HG03175 (cell line): Measurements from ENCODE around the gene CCDC81.
"Not testable (repeated sequence)": the region's sequence is repeated elsewhere in the genome, so short reads cannot be mapped to it uniquely, and the experiment has no call there.

Experiments used
- ATAC-seq: cut with Tn5 transposase; IDR thresholded peaks from one replicate; pipeline ENCODE4 v1.9.1; 2021; ENCODE audit warnings: mild to moderate bottlenecking, moderate library complexity; ENCODE audit not compliant: unreplicated experiment

CCDC81 gene

GRCh38 chr11:86386746-86387145 is 12.1 kb downstream of the CCDC81 start:
- ATAC-seq: no peak

GRCh38 chr11:86388198-86388597 is 13.5 kb downstream of the CCDC81 start:
- ATAC-seq: no peak

GRCh38 chr11:86390487-86390886 is 15.8 kb downstream of the CCDC81 start:
- no peak for ATAC-seq

GRCh38 chr11:86395061-86395551 is 20.4 kb downstream of the CCDC81 start:
- ATAC-seq: no peak

- no peak for ATAC-seq
These were observed 21.7 kb downstream of the CCDC81 start for GRCh38 chr11:86396396-86396795.

- ATAC-seq: no peak
These were observed 22.7 kb downstream of the CCDC81 start for GRCh38 chr11:86397351-86397750.

- no peak for ATAC-seq
These were observed 23.4 kb downstream of the CCDC81 start for GRCh38 chr11:86398106-86398505.

GRCh38 chr11:86403458-86403857 is 28.8 kb downstream of the CCDC81 start:
- no peak for ATAC-seq

GRCh38 chr11:86408845-86409244 is 34.2 kb downstream of the CCDC81 start:
- ATAC-seq: no peak

GRCh38 chr11:86414032-86414431 is 39.3 kb downstream of the CCDC81 start:
- ATAC-seq: no peak

- no peak for ATAC-seq
These were observed 40.3 kb downstream of the CCDC81 start for GRCh38 chr11:86415026-86415425.

GRCh38 chr11:86416494-86416893 is 41.8 kb downstream of the CCDC81 start:
- no peak for ATAC-seq

- ATAC-seq: not testable (repeated sequence)
These were observed 42.3 kb downstream of the CCDC81 start for GRCh38 chr11:86416951-86417350.

- no peak for ATAC-seq
These were observed 43.4 kb downstream of the CCDC81 start for GRCh38 chr11:86418106-86418505.

- ATAC-seq: no peak
These were observed 43.8 kb downstream of the CCDC81 start for GRCh38 chr11:86418513-86418912.

- ATAC-seq: no peak
These were observed 44.2 kb downstream of the CCDC81 start for GRCh38 chr11:86418917-86419316.

- no peak for ATAC-seq
These were observed 47.3 kb downstream of the CCDC81 start for GRCh38 chr11:86421946-86422345.

- ATAC-seq: no peak
These were observed 47.7 kb downstream of the CCDC81 start for GRCh38 chr11:86422371-86422770.

GRCh38 chr11:86423488-86423887 is 48.8 kb downstream of the CCDC81 start:
- ATAC-seq: not testable (repeated sequence)

GRCh38 chr11:86427441-86427840 is 52.8 kb downstream of the CCDC81 start:
- ATAC-seq: no peak

- no peak for ATAC-seq
These were observed 56.6 kb downstream of the CCDC81 start for GRCh38 chr11:86431258-86431657.

- not testable (repeated sequence) for ATAC-seq
These were observed 58.8 kb downstream of the CCDC81 start for GRCh38 chr11:86433361-86434095.

GRCh38 chr11:86435711-86436110 is 61.0 kb downstream of the CCDC81 start:
- ATAC-seq: no peak
